Liver (tissue), 9 donors: Measurements from ENCODE around the gene PHF19. TPM values are rescaled to one million over a fixed set of nuclear protein-coding genes. Genes with fewer than 3 reads are reported as not detected.
A peak's percentile ranks its signal among the peaks of the same experiment; 100 is the strongest.

Experiments used
- DNase-seq: peaks from one replicate; pipeline ENCODE4 v3.0.0-alpha.2; 2017; ENCODE audit warnings: low spot score
- H3K27ac ChIP-seq, 2 donors: one replicate each; pipeline ENCODE4 v1.7.0; 2013; ENCODE audit warnings: inconsistent platforms in 2 of 2, low read length in 2 of 2, control low read depth in 1 of 2, low read depth in 1 of 2, mild to moderate bottlenecking in 1 of 2
- H3K27me3 ChIP-seq, 4 donors: one replicate each; pipeline versions ENCODE4 v1.6.1 to v1.7.0; 2013; ENCODE audit warnings: low read length in 3 of 4, inconsistent platforms in 1 of 4, mild to moderate bottlenecking in 1 of 4, moderate library complexity in 1 of 4; ENCODE audit not compliant: control insufficient read depth in 4 of 4, insufficient read depth in 4 of 4
- H3K36me3 ChIP-seq, 4 donors: one replicate each; pipeline versions ENCODE4 v1.6.1 to v1.7.0; 2013; ENCODE audit warnings: low read length in 3 of 4, mild to moderate bottlenecking in 3 of 4, low read depth in 1 of 4, moderate library complexity in 1 of 4; ENCODE audit not compliant: control insufficient read depth in 4 of 4, insufficient read depth in 3 of 4
- H3K4me1 ChIP-seq, 4 donors: one replicate each; pipeline versions ENCODE4 v1.6.1 to v1.7.0; 2013; ENCODE audit warnings: low read length in 3 of 4, mild to moderate bottlenecking in 3 of 4, moderate library complexity in 1 of 4; ENCODE audit not compliant: control insufficient read depth in 4 of 4, insufficient read depth in 4 of 4
- H3K4me3 ChIP-seq, 3 donors: one replicate each; pipeline versions ENCODE4 v1.6.1 to v1.7.0; 2013; ENCODE audit warnings: low read length in 3 of 3, control low read depth in 1 of 3, low read depth in 1 of 3, mild to moderate bottlenecking in 1 of 3
- H3K9ac ChIP-seq, 2 donors: one replicate each; pipeline ENCODE4 v1.7.0; 2013; ENCODE audit warnings: low read length in 2 of 2, mild to moderate bottlenecking in 2 of 2, moderate library complexity in 2 of 2, control low read depth in 1 of 2, low read depth in 1 of 2
- H3K9me3 ChIP-seq, 4 donors: one replicate each; pipeline versions ENCODE4 v1.6.1 to v1.7.0; 2013; ENCODE audit warnings: low read length in 3 of 4; ENCODE audit not compliant: control insufficient read depth in 4 of 4
- EGR1 ChIP-seq, 2 donors: IDR thresholded peaks; 2 replicates each; pipeline ENCODE4 v1.6.1; 2016 to 2018; ENCODE audit warnings: antibody characterized with exemption in 2 of 2, low read depth in 2 of 2
- FOXA1 ChIP-seq: IDR thresholded peaks from 2 replicates; pipeline ENCODE4 v1.6.1; 2016; ENCODE audit warnings: antibody characterized with exemption
- FOXA2 ChIP-seq: IDR thresholded peaks from 2 replicates; pipeline ENCODE4 v1.6.1; 2016; ENCODE audit warnings: antibody characterized with exemption
- GABPA ChIP-seq, 2 donors: IDR thresholded peaks in 1 of 2; conservative IDR thresholded peaks in 1 of 2; 2 replicates each; pipeline ENCODE4 v1.6.1; 2016; ENCODE audit warnings: antibody characterized with exemption in 2 of 2, mild to moderate bottlenecking in 1 of 2, moderate library complexity in 1 of 2
- HNF4A ChIP-seq, 2 donors: conservative IDR thresholded peaks; 2 replicates each; pipeline ENCODE4 v1.6.1; 2016; ENCODE audit warnings: antibody characterized with exemption in 2 of 2, mild to moderate bottlenecking in 2 of 2
- HNF4G ChIP-seq: IDR thresholded peaks from 2 replicates; pipeline ENCODE4 v1.6.1; 2016; ENCODE audit warnings: antibody characterized with exemption
- JUND ChIP-seq, 2 donors: IDR thresholded peaks; 2 replicates each; pipeline ENCODE4 v1.6.1; 2016; ENCODE audit warnings: antibody characterized with exemption in 2 of 2
- NR2F2 ChIP-seq: IDR thresholded peaks from 2 replicates; pipeline ENCODE4 v1.6.1; 2016; ENCODE audit warnings: antibody characterized with exemption
- RAD21 ChIP-seq, 2 donors: IDR thresholded peaks; 2 replicates each; pipeline ENCODE4 v1.6.1; 2016; ENCODE audit warnings: antibody characterized with exemption in 2 of 2, mild to moderate bottlenecking in 2 of 2
- RXRA ChIP-seq, 2 donors: IDR thresholded peaks; 2 replicates each; pipeline ENCODE4 v1.6.1; 2017 to 2018; ENCODE audit warnings: antibody characterized with exemption in 2 of 2, mild to moderate bottlenecking in 1 of 2
- TAF1 ChIP-seq: conservative IDR thresholded peaks from 2 replicates; pipeline ENCODE4 v1.6.1; 2016; ENCODE audit warnings: antibody characterized with exemption, mild to moderate bottlenecking
- YY1 ChIP-seq: IDR thresholded peaks from 2 replicates; pipeline ENCODE4 v1.6.1; 2016; ENCODE audit warnings: antibody characterized with exemption, mild to moderate bottlenecking
- WGBS: extraction: QIAGEN DNeasy Blood & Tissue Kit; methylation state at CpG from one replicate; pipeline ENCODE4 v1.1.7; 2013; 5-methylcytosine and 5-hydroxymethylcytosine counted together
- polyA plus RNA-seq, 2 donors: library from polyadenylated mRNA; stranded (reverse) in 1 of 2; unstranded in 1 of 2; fragments of 200-250 nt in 1 of 2; fragments of >200 nt in 1 of 2; fragmentation: Nextera tagmentation in 1 of 2; extraction: Ambion mirVana in 1 of 2; gene quantifications; one replicate each; pipeline versions ENCODE4 v1.2.1 to v1.2.3, GENCODE V29; 2013 to 2015
- total RNA-seq, 2 donors: library from RNA; depleted of rRNA; stranded (reverse); fragments of >200 nt; gene quantifications; one replicate each; pipeline ENCODE4 v1.2.3, GENCODE V29; 2014
- TF ChIP-seq, protein P1 (sequence below): IDR thresholded peaks from 2 replicates; pipeline ENCODE4 v1.6.1; 2016; ENCODE audit warnings: antibody characterized with exemption, mild to moderate bottlenecking
- TF ChIP-seq, protein P2 (sequence below): IDR thresholded peaks from 2 replicates; pipeline ENCODE4 v1.6.1; 2016; ENCODE audit warnings: antibody characterized with exemption
- TF ChIP-seq, protein P3 (sequence below): IDR thresholded peaks from 2 replicates; pipeline ENCODE4 v1.6.1; 2016; ENCODE audit warnings: antibody characterized with exemption
- TF ChIP-seq, protein P4 (sequence below): fragments of 150-350 bp; IDR thresholded peaks from 2 replicates; pipeline ENCODE4 v1.5.1; 2017; ENCODE audit warnings: improper control_type of control experiment, low read depth, low read length; ENCODE audit not compliant: missing input control
- donor health status: healthy.
- donor health status: healthy.
- donor health status: healthy.
- donor health status: healthy.
- donor health status: healthy.

Gene PHF19
- total and polyA plus RNA-seq, 4 donors: 1.9 to 16.0 (median 3.5) TPM

DNA sequence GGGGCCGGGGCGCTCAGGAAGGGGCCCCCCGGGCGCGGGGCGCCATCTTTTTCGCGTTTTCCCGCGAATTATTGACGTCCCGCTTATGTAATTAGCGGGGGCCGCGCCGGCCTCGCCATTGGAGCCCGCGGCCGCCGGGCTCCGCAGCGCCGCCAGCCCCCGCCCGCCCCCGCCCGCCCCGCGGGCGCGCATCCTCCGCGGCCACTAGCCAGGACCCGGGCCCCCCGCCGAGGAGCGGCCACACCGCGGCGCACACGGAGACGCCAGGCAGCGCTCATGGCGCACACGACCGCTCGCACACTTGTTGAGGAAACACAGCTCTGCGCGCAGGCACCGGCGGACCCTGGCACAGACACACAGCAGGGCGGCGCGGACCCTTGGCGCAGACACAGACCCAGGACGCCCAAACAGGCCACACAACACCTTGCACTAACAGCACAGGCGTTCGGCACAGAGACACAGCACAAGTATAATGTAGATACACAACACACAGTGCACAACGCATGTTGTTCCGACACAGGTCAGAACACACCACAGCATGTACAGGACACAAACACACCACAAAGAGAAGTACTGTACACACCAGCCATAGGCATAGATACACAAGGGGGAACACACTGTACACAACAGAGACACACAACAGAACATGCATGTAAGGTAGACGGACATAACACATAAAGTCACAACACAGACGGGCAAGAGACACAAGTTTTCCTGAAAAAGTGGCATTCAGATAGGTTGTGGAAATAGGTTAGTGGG lies 467 bp upstream of the PHF19 start:
- no peaks in the 10 kb centered on the region for H3K9me3 ChIP-seq
- H3K27ac ChIP-seq: peak overlapping the region; percentile 71 to 76
- TF ChIP-seq, protein P1, sequence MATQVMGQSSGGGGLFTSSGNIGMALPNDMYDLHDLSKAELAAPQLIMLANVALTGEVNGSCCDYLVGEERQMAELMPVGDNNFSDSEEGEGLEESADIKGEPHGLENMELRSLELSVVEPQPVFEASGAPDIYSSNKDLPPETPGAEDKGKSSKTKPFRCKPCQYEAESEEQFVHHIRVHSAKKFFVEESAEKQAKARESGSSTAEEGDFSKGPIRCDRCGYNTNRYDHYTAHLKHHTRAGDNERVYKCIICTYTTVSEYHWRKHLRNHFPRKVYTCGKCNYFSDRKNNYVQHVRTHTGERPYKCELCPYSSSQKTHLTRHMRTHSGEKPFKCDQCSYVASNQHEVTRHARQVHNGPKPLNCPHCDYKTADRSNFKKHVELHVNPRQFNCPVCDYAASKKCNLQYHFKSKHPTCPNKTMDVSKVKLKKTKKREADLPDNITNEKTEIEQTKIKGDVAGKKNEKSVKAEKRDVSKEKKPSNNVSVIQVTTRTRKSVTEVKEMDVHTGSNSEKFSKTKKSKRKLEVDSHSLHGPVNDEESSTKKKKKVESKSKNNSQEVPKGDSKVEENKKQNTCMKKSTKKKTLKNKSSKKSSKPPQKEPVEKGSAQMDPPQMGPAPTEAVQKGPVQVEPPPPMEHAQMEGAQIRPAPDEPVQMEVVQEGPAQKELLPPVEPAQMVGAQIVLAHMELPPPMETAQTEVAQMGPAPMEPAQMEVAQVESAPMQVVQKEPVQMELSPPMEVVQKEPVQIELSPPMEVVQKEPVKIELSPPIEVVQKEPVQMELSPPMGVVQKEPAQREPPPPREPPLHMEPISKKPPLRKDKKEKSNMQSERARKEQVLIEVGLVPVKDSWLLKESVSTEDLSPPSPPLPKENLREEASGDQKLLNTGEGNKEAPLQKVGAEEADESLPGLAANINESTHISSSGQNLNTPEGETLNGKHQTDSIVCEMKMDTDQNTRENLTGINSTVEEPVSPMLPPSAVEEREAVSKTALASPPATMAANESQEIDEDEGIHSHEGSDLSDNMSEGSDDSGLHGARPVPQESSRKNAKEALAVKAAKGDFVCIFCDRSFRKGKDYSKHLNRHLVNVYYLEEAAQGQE: no peak
- TF ChIP-seq RAD21 (IDR thresholded peaks at IDR 0.05) (no peak), JUND (IDR thresholded peaks at IDR 0.05) (no peak), YY1 (no peak), HNF4A (conservative IDR thresholded peaks at IDR 0.05) (no peak), FOXA1 (no peak)
- TF ChIP-seq, protein P2, sequence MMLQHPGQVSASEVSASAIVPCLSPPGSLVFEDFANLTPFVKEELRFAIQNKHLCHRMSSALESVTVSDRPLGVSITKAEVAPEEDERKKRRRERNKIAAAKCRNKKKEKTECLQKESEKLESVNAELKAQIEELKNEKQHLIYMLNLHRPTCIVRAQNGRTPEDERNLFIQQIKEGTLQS: no peak
- WGBS: 4% methylated on average over 63 of the region's 63 CpGs
- no peaks in the 10 kb centered on the region for H3K36me3 ChIP-seq
- no peaks in the 10 kb centered on the region for H3K27me3 ChIP-seq
- H3K9ac ChIP-seq: peak overlapping the region in 1 of 2 donors; percentile 3
- DNase-seq: peak; percentile 65
- peak overlapping the region; percentile 76 to 80 (median 77) for H3K4me3 ChIP-seq
- H3K4me1 ChIP-seq: peaks cover 2 to 10% (median 8%) of the 10 kb centered on the region in 4 donors

DNA sequence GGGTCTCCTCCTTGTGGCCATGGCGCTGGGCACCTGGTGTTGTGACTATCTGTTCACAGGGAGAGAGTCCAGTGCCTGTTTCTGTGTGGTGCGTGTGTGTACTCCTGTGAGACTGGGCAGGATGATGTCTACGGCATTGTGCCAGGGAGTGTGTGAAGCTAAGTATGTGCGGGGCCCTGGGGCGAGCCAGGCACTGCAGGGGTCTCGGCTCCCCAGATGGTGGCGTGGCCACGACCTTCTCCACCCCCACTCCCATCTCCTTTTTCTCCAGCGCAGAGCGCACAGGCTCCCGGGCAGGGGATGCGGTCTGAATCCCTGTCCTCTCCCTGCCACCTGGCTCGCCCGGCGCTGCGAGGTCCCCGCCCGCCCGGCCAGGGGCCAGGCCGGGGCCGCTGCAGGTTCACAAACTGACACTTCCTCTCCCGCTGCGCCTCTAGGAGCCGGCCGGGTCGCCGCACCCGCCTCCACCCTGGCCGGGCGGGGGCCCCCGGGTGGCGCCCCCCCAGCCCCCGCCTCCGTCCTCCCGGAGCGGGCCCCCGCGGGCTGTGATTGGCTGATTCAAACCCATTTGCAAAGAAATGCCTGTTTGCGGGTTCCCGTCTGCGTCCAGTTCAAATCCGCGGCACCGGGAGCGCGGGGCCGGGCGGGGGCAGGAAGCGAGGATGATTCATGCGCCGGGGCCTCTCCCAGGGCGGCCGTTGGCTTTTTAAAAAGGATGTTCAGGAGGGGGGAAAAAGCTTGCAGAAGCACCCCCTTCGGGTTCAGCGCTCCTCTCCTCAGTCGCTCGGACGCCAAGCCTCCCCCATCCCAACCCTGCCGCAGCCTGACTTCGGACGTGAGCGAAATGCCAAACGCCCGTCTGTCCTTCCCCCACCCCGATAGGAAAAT lies 790 bp downstream of the PHF19 start:
- Histone ChIP-seq H3K9me3 (no peaks in the 10 kb centered on the region), H3K4me3 (peak overlapping the region; percentile 55 to 76 (median 67)), H3K36me3 (no peaks in the 10 kb centered on the region), H3K27me3 (no peaks in the 10 kb centered on the region), H3K9ac (peak overlapping the region in 1 of 2 donors; percentile 22), H3K27ac (peak overlapping the region; percentile 74 to 81), H3K4me1 (peaks cover 2 to 10% (median 8%) of the 10 kb centered on the region in 4 donors)
- WGBS: 7% methylated on average over 65 of the region's 65 CpGs
- DNase-seq: peak; percentile 84
- TF ChIP-seq RAD21 (IDR thresholded peaks at IDR 0.05): peak in 1 of 2 donors; percentile 4
- no peak for TF ChIP-seq GABPA (IDR thresholded peaks at IDR 0.05 in 1 of 2, conservative IDR thresholded peaks at IDR 0.05 in 1 of 2)
- TF ChIP-seq YY1: no peak
- TF ChIP-seq FOXA2: no peak
- TF ChIP-seq, protein P1: no peak
- TF ChIP-seq FOXA1: no peak
- no peak for TF ChIP-seq EGR1 (IDR thresholded peaks at IDR 0.05; ENCODE audit: low read depth in 2 of 2)
- no peak for TF ChIP-seq TAF1
- TF ChIP-seq NR2F2: no peak
- TF ChIP-seq, protein P3, sequence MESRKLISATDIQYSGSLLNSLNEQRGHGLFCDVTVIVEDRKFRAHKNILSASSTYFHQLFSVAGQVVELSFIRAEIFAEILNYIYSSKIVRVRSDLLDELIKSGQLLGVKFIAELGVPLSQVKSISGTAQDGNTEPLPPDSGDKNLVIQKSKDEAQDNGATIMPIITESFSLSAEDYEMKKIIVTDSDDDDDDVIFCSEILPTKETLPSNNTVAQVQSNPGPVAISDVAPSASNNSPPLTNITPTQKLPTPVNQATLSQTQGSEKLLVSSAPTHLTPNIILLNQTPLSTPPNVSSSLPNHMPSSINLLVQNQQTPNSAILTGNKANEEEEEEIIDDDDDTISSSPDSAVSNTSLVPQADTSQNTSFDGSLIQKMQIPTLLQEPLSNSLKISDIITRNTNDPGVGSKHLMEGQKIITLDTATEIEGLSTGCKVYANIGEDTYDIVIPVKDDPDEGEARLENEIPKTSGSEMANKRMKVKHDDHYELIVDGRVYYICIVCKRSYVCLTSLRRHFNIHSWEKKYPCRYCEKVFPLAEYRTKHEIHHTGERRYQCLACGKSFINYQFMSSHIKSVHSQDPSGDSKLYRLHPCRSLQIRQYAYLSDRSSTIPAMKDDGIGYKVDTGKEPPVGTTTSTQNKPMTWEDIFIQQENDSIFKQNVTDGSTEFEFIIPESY: no peak
- peak in 1 of 2 donors; percentile 25 for TF ChIP-seq JUND (IDR thresholded peaks at IDR 0.05)
- TF ChIP-seq, protein P4, sequence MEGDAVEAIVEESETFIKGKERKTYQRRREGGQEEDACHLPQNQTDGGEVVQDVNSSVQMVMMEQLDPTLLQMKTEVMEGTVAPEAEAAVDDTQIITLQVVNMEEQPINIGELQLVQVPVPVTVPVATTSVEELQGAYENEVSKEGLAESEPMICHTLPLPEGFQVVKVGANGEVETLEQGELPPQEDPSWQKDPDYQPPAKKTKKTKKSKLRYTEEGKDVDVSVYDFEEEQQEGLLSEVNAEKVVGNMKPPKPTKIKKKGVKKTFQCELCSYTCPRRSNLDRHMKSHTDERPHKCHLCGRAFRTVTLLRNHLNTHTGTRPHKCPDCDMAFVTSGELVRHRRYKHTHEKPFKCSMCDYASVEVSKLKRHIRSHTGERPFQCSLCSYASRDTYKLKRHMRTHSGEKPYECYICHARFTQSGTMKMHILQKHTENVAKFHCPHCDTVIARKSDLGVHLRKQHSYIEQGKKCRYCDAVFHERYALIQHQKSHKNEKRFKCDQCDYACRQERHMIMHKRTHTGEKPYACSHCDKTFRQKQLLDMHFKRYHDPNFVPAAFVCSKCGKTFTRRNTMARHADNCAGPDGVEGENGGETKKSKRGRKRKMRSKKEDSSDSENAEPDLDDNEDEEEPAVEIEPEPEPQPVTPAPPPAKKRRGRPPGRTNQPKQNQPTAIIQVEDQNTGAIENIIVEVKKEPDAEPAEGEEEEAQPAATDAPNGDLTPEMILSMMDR: no peak
- no peak for TF ChIP-seq RXRA (IDR thresholded peaks at IDR 0.05)
- TF ChIP-seq HNF4G: no peak
